Endometrium (tissue), 2 donors: ENCODE measurements around the gene DHRS12.

Experiments
- FAIRE-seq: peaks from 2 replicates; lab custom pipeline; 2012; peaks lifted over from hg19 to GRCh38; lab: Jason Lieb, UNC
- donor health status: control.
- donor health status: control.

Gene DHRS12

GRCh38 chr13:51807041-51807440 lies 3.1 kb upstream of the DHRS12 start:
- no peak for FAIRE-seq

- no peak for FAIRE-seq
Measured at GRCh38 chr13:51806566-51806965, 2.6 kb upstream of the DHRS12 start.

- FAIRE-seq, result no peak
Measured at GRCh38 chr13:51805925-51806324, 2.0 kb upstream of the DHRS12 start.

GRCh38 chr13:51805313-51805712 lies 1.4 kb upstream of the DHRS12 start:
- FAIRE-seq, result no peak

- no peak for FAIRE-seq
Measured at GRCh38 chr13:51804295-51805172, 571 bp upstream of the DHRS12 start.

GRCh38 chr13:51802631-51803418 lies 1.1 kb downstream of the DHRS12 start:
- no peak for FAIRE-seq

- FAIRE-seq, result no peak
Measured at GRCh38 chr13:51801631-51802099, 2.3 kb downstream of the DHRS12 start.

- no peak for FAIRE-seq
Measured at GRCh38 chr13:51800486-51800885, 3.5 kb downstream of the DHRS12 start.

GRCh38 chr13:51799261-51799660 lies 4.7 kb downstream of the DHRS12 start:
- no peak for FAIRE-seq

GRCh38 chr13:51797664-51798488 lies 6.1 kb downstream of the DHRS12 start:
- FAIRE-seq, result no peak

- FAIRE-seq, result no peak
Measured at GRCh38 chr13:51796546-51796945, 7.4 kb downstream of the DHRS12 start.

- FAIRE-seq, result no peak
Measured at GRCh38 chr13:51795419-51795818, 8.5 kb downstream of the DHRS12 start.

- FAIRE-seq, result no peak
Measured at GRCh38 chr13:51794964-51795363, 9.0 kb downstream of the DHRS12 start.

- no peak for FAIRE-seq
Measured at GRCh38 chr13:51793570-51794271, 10.2 kb downstream of the DHRS12 start.

- no peak for FAIRE-seq
Measured at GRCh38 chr13:51786425-51787265, 17.3 kb downstream of the DHRS12 start.

- no peak for FAIRE-seq
Measured at GRCh38 chr13:51785712-51786424, 18.1 kb downstream of the DHRS12 start.

GRCh38 chr13:51784097-51784496 lies 19.9 kb downstream of the DHRS12 start:
- no peak for FAIRE-seq

GRCh38 chr13:51783428-51784094 lies 20.4 kb downstream of the DHRS12 start:
- no peak for FAIRE-seq

- FAIRE-seq, result no peak
Measured at GRCh38 chr13:51782026-51782710, 21.8 kb downstream of the DHRS12 start.
